GM18498 (cell line): ENCODE data around the gene ADCY9.
"Not testable (repeated sequence)": the region's sequence is repeated elsewhere in the genome, so short reads cannot be mapped to it uniquely, and the experiment has no call there.

ENCODE experiments used
- ATAC-seq: cut with Tn5 transposase; IDR thresholded peaks from one replicate; pipeline ENCODE4 v1.9.1; 2021; ENCODE audit warnings: mild to moderate bottlenecking, moderate library complexity; ENCODE audit not compliant: unreplicated experiment

The ADCY9 gene

DNA sequence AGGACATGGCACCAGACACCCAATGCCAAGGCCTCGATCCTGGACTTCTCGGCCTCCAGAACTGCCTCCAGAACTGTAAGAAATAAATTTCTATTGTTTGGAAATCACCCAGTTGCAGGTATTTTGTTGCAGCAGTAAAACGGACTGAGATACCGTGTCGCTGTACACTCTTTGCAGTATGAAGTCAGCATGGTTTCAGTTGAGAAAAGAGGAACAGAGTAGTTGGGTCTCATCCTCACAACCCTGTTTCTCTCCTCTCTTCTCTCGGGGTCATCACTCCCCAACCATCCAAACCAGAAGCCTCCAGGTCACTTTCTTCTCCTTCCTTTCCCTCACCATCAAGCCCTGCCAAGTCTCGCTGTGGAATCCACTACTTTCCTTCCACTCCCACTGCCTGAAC lies 77.8 kb downstream of the ADCY9 start:
- no peak for ATAC-seq

DNA sequence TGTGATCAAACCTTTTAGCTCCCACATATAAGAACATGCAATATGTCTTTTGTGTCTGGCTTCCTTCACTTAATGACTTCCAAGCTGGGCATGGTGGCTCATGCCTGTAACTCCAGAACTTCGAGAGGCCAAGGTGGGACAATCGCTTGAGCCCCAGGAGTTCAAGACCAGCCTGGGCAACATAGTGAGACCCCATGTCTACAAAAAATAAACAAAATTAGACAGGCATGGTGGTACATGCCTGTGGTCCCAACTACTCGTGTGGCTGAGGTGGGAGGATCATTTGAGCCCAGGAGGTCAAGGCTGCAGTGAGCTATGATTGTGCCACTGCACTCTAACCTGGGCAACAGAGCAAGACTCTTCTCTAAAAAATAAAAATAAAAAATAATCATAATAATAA lies 79.3 kb downstream of the ADCY9 start:
- not testable (repeated sequence) for ATAC-seq

DNA sequence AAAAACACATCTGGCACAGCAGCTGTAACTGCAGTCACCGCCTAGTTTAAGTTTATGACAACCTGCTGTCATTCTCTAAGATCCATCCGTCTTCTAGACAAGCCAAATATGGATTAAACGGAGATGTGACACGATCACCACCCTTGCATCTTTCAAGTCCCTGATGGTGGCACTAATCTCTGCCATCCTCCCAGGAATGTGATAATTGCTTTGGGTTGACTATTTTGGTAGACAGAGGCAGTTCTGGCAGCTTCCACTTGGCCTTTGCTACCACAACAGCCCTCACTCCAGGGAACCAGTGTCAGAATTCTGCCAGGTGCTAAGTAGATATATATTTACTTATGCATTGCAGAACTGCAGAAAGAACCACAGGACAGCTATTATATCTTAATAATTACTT lies 81.3 kb downstream of the ADCY9 start:
- ATAC-seq = no peak

DNA sequence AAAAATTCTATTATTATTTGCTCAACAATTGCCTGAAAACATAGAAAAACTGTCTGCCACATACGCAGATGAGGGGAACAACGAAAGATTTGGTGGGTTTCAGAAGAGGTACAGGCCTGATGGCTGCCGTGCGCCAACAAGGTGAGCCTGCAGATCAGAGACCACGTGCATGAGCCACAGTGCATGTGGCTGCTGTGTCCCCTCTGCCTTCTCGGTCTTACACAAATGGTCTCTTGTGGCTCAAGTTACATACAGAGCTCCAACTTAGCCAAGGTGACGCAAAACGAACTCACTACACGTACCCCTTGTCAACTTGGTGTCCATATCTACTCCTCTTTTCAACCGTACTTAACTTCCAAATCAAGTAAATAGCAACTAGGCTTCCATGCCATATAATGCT lies 82.3 kb downstream of the ADCY9 start:
- ATAC-seq = no peak

DNA sequence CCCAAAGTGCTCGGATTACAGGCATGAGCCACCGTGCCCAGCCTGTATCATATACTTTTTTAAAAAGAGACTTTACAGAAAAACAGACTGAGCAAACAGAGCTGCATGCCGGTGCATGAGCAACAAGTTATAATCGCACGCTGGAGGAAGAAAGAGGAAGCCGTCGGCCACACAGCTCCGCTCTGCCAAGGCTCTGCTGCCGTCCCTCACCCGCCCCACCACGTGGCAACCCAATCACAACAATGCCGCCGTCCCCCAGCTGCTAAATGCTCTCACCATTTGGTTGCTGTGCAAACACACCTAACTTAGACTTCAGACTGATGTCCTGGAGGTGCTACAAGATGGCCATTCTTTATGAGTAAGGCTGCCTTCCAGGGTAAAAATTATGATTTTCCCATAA lies 83.5 kb downstream of the ADCY9 start:
- ATAC-seq = no peak

DNA sequence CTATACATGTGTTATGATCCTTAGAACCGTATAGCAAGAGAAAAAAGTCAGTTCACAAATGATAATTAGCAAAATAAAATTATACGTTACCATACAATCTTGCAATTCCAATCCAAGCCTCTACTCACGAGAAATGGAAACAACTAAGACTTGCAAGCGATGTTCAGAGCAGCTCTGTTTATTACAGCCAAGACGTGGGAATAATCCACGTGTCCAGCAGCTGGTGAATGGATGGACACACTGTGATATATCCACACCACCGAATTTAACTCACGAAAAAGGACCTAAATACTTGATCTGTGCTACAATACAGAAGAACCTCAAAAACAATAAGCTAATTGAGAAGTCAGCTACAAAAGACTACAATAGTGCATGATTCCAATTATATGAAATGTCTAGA lies 88.1 kb downstream of the ADCY9 start:
- no peak for ATAC-seq

DNA sequence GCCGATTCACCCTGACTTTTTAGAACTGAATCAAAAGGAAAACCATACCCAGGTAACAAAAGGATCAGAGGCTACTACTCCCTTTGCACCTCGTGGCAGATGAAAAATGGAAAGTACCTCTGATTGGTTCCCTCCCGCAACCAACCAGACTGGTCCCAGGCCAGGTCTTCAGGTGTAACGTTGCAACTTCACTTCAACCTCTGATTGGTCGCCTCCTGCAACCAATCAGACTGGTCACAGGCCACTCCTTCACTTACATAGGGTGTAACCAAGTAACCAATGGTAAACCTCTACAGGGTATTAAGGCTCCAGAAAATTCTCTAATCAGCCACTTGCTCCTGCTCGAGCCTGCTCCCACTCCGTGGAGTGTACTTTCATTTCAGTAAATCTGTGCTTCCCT lies 89.4 kb downstream of the ADCY9 start:
- no peak for ATAC-seq

DNA sequence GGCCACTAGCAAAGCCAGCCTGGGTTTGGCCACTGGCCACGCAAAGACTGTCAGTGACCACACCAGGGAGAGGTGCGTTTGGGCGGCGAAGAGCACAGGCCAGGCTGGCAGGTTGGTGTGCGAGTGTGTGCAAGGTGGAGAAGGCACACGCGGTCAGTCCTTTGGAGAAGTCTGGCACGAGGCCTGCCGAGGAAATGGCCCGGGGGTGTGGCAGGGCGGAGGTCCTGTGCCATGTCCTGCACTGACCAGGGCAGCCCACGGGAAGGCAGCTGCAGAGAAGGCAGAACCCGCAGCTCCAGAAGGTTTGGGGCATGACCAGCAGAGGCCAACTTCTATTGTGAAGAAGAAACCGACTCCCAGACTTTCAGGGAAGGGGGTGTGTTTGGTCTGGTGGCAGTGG lies 90.8 kb downstream of the ADCY9 start:
- ATAC-seq = no peak

DNA sequence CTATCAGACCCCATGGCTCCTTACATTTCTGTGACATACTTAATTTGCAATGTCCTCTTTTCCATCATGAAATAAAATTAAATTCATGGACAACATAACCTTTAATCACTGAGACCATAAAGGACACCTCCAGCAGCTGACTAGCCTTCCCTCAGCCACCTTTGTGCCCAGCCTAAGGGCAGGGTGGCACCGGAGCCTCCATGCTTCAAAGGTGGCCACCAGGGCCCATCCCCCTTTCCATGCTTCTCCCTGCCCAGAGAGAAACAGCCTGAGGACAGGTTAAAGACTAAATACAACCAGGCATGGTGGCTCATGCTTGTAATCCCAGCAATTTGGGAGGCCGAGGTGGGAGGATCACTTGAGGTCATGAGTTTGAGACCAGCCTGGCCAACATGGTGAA lies 94.3 kb downstream of the ADCY9 start:
- no peak for ATAC-seq

DNA sequence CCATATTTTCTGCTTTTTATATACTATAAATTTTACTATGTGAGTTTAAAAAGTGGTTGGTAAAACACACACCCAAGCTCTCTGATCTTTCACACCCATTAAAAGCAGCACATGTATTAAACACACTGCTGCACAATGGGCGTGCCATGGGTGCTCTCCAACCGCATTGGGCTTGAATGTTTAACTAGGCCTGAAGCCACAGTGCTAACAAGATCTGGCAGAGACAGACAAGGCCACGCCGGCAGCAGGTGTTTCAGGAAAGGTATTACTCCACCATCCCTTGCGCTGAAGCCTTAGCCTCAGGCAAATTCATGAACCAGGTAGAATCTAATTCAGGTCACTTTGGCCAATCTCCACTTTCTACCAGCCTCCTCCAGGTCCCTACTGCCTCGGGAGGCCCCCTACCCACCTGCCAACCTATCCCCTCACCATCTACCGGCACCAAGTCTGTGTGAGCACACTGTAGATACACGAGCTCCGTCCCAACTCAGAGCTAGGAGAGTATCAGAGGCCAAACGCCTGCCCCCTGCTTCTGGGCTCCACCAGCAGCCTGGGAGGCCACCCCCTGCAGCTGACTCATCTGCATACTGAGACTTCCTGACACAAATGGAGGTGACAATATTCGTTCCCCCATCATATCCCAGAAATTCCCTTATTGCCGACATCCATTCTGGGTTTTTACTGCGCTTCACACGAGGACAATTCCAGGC lies 95.0 kb downstream of the ADCY9 start:
- ATAC-seq = no peak

DNA sequence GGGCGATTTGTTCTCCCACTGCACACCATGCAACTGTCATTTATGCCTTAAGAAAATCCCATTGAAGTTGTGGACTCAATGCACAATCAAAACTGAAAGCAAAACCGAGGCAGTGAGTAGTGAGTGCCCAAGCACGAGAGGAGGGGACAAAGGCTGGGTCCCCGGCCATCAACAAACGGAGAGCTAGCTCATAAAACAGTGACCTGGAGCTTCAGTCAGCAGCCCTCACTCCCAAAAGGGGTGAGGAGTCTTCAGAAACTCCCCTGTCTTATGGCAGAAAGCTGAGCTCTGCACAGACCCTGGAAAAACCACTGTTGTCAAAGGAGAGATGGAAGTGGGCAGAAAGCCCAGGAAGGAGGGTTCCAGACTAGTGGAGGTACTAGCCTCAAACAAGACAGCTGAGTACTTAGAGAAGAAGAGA lies 96.9 kb downstream of the ADCY9 start:
- ATAC-seq = no peak

DNA sequence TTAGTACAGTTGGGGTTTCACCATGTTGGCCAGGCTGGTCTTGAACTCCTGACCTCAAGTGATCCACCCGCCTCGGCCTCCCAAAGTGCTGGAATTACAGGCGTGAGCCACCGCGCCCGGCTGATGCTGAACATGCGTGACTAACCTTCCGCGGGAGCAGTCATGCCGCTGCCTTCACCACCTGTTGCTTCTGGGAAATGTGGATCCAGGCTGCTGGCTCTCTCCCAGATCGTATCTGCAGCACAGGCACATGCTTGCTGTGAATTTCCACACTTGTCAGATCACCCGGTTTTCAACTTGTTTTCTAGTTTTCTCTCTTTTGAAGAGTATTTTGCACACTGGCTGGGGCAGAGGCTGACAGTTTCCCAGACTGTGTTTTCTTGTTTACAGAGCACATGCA lies 97.9 kb downstream of the ADCY9 start:
- no peak for ATAC-seq

DNA sequence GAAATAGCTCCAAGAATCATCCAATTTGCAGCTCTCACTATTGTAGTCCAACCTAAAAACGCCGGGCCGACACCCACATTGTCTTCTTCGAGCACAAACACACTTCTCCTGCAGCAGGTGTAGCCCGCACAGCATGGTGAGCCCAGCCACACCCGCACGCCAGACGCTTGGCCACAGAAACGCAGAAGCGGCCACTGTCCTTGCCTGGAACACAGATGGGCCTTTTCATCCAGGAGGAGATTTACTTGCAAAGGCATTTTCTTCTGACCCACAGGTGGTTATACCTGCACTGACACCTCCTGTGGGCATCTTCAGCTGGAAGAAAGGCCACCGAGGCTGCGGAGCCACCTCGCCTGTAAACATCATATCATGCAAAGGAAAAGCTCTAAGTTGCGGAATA lies 98.4 kb downstream of the ADCY9 start:
- no peak for ATAC-seq

DNA sequence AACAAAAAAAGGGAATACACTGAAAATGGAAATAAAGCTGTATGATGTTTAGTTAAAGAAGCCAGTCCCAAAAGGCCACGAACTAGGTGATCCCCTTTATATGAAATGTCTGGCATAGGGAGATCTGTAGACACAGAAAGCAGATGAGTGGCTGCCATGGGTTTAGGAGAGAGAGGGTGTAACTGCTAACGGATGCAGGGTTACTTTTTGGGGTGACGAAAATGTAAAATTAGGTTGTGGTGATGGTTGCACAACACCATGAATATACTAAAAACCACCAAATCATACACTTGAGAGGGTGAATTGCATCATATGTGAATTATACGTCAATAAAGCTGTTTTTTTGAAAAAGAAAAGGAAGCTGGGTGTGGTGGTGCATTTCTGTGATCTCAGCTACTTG lies 99.6 kb downstream of the ADCY9 start:
- ATAC-seq = no peak

DNA sequence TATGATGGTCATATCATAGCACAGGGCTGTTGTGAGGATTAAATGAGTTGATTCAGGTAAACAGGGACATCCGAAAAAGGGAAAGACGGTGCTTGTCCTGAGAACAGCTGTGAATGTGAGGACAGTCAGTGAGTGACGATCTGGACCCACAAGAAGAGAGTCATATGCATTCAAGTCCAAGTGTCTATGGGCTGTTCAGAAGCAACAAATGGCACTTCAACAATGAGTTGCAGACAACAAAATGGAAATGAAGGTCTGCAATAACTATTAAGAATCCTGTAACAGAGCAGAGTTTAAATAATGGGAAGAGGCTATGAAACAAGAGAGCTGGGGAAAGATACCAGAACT lies 100.3 kb downstream of the ADCY9 start:
- ATAC-seq = no peak

DNA sequence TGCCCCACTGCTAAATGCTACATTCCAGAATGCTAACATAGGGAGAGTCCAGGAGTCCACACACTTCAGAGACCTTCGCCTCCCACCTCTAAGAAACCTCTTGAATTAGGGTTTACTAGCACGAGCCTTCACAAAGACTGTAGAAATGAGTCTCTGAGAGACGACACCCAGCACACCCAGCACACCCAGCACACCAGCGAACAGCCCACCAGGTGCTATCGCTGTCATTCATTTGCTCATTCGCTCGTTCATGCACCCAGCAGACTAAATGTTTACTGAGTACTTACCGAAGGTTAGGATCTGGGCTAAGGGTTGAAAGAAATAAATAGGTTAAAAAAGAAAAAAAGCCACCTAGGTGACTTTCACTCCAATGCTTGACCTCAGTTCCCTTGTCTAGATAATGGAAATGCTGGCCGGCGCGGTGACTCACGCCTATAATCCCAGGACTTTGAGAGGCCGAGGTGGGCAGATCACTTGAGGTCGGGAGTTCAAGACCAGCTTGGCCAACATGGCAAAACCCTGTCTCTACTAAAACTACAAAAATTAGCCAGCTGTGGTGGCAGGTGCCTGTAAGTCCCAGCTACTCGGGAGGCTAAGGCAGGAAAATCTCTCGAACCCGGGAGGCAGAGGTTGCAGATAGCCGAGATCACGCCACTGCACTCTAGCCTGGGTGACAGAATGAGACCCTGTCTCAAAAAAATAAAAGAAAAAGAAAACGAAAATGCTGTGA lies 100.8 kb downstream of the ADCY9 start:
- ATAC-seq = no peak

DNA sequence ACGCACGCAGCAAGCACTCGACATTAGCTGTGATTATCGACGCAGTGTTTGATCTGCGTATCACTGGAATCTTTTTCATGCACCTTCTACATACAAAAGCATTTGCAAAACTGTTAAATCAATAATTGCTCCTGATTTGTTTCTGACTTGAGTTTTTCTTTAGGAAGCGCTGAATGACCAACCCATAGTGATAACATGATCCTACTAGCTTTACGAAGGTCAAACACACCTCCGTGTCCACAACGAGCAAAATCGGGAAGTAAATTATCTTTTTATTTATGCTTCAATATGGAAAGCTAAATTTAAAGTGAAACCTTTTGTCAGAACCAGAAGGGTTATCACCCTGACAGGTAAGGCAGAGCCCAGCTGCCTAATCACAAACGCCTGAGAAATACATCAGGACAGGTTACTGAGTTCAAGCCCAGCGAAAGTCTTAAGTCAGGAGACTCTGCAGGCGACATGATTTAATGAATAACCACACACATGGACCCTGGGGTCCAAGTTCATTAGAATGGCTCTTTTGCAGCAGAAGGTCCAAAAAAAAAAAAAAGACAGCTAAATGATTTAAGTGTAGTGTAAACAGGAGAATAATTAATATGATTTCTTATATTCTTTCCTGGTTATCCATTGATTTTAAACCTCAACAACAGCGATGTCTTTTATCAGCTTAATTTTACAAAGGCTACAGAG lies 104.2 kb downstream of the ADCY9 start:
- no peak for ATAC-seq

DNA sequence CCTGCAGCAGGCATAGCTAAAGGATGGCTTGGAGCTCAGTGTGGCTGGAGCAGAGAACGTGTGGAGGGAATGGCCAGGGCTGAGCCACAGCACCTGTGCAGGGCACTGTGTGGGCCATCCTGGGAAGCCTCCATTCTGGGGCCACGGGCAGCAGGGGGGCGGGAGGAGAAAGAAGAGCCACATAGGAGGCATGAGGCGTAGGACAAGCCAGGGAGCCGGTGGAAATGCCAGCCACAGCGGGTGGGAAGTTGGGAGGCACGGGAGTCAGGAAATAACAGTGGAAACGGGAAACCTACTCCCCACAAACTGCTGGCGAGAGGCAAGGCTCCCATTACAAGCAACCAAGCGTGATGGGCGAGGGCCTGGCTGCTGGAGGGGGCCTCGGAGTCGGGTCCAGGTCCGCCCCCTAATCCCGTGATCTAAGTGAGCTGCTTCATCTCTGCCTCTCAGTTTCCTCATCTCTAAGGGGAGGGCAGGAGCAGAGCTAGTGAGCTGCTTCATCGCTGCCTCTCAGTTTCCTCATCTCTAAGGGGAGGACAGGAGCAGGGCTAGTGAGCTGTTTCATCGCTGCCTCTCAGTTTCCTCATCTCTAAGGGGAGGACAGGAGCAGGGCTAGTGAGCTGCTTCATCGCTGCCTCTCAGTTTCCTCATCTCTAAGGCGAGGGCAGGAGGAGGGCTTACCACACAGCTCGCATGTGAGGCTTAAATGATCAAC lies 104.9 kb downstream of the ADCY9 start:
- ATAC-seq = no peak

DNA sequence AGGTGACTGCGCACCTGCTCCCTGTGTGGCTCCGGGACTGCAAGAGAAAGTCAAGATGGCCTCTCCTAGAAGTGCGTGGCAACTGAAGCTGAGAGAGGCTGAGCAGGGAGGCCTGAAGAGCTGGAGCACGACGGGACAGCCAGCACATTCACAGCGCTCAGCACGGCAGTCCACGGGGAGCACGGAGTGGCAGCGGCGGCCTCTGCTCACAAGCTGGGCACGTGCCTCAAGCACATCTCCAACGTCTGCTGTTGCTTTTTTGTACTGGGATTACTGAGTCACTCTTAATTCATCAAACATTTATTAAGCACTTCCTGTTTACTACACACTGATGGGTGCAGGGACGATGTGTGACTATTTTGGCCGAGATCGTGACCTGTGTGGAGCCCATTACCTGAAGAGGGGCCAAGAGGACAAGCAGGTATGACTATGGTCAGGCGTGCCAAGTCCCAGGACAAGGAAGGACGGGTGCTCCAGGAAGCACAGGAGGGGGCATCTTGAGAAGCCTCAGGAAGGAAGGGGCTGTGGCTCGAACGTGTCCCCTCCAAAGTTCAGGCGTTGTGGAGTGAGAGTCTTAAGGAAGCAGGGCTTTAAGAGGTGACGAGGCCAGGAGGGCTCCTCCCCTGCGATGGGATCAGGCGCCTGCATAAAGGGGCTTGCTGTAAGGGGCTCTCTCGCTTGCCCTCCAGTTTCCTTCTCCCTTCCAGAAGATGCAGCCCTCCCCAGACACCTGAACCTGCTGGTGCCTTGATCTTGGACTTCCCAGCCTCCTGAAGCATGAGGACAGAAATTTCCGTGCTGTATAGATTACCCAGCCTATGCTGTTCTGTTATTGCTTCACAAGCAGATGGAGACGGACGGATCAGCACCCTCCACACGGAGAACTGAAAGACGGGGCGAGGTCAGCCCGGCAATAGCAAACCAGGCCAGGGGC lies 105.8 kb downstream of the ADCY9 start:
- no peak for ATAC-seq

DNA sequence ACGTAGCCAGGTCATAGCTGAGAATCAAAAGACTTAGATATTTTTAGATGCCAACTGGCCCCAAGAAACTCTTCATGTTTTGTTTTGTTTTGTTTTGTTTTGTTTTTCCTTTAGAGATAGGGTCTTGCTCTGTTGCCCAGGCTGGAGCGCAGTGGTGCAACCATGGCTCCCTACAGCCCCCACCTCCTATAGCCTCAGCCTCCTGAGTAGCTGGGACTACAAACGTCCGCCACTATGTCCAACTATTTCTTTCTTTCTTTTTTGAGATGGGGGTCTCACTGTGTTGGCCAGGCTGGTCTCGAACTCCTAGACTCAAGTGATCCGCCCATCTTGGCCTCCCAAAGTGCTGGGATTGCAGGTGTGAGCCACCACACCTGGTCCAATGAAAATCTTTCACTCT lies 107.1 kb downstream of the ADCY9 start:
- no peak for ATAC-seq

DNA sequence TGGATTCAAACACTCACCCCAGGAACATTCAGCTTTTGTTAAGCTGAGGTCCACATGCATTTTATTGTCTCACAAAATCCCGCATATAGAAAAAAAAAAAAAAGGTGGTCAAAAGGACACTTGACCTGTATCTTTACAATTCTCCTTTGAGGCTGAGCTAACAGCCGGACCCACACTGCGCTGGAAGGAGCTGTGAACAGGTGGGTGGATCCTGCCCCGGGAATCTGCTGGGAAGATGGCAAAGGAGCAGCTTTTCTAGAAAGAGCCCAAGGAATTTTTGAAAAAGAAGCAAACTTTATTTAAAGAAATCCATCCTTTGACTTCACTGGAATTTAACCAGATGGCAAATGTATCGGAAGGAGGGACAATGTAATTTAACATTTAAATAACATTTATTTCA lies 108.1 kb downstream of the ADCY9 start:
- no peak for ATAC-seq
